ENCODE results near the gene ADK. TPM values are rescaled to one million over a fixed set of nuclear protein-coding genes. Genes with fewer than 3 reads are reported as not detected.

ADK gene
- total RNA-seq, 1 donor from 2014 or later, result 13.1 TPM

GRCh38 chr10:74174521-74174920 lies 23.5 kb downstream of the ADK start:
- Mint-ChIP-seq H3K4me3 (ENCODE audit: unreplicated experiment) (no peak overlapping the region), H3K27me3 (ENCODE audit: unreplicated experiment) (peaks cover 1% of the 10 kb centered on the region), H3K27ac (ENCODE audit: unreplicated experiment) (no peak overlapping the region), H3K4me1 (ENCODE audit: unreplicated experiment) (peaks cover 6% of the 10 kb centered on the region), H3K36me3 (ENCODE audit: low read depth, unreplicated experiment) (peaks cover 3% of the 10 kb centered on the region), H3K9me3 (ENCODE audit: unreplicated experiment) (no peaks in the 10 kb centered on the region)
- DNase-seq (ENCODE audit: low spot score), result no peak
- TF ChIP-seq CTCF (IDR thresholded peaks at IDR 0.05; ENCODE audit: unreplicated experiment), result no peak

GRCh38 chr10:74175510-74176379 lies 24.7 kb downstream of the ADK start:
- peaks cover 1% of the 10 kb centered on the region for H3K27me3 Mint-ChIP-seq (ENCODE audit: unreplicated experiment)
- peaks cover 3% of the 10 kb centered on the region for H3K36me3 Mint-ChIP-seq (ENCODE audit: low read depth, unreplicated experiment)
- no peak for DNase-seq (ENCODE audit: low spot score)
- H3K4me3 Mint-ChIP-seq (ENCODE audit: unreplicated experiment), result peak overlapping the region; percentile 91
- no peaks in the 10 kb centered on the region for H3K9me3 Mint-ChIP-seq (ENCODE audit: unreplicated experiment)
- peaks cover 6% of the 10 kb centered on the region for H3K4me1 Mint-ChIP-seq (ENCODE audit: unreplicated experiment)
- peak overlapping the region; percentile 83 for H3K27ac Mint-ChIP-seq (ENCODE audit: unreplicated experiment)
- no peak for TF ChIP-seq CTCF (IDR thresholded peaks at IDR 0.05; ENCODE audit: unreplicated experiment)

GRCh38 chr10:74176380-74177139 lies 25.5 kb downstream of the ADK start:
- Mint-ChIP-seq H3K4me1 (ENCODE audit: unreplicated experiment) (peaks cover 6% of the 10 kb centered on the region), H3K27ac (ENCODE audit: unreplicated experiment) (peak overlapping the region; percentile 83)
- DNase-seq (ENCODE audit: low spot score), result peak; percentile 81

GRCh38 chr10:74177140-74177677 lies 26.2 kb downstream of the ADK start:
- no peak for DNase-seq (ENCODE audit: low spot score)
- Mint-ChIP-seq H3K4me3 (ENCODE audit: unreplicated experiment) (peak overlapping the region; percentile 91), H3K4me1 (ENCODE audit: unreplicated experiment) (peaks cover 6% of the 10 kb centered on the region), H3K9me3 (ENCODE audit: unreplicated experiment) (no peaks in the 10 kb centered on the region), H3K36me3 (ENCODE audit: low read depth, unreplicated experiment) (peaks cover 3% of the 10 kb centered on the region), H3K27me3 (ENCODE audit: unreplicated experiment) (peaks cover 1% of the 10 kb centered on the region), H3K27ac (ENCODE audit: unreplicated experiment) (peak overlapping the region; percentile 83)
- TF ChIP-seq CTCF (IDR thresholded peaks at IDR 0.05; ENCODE audit: unreplicated experiment), result no peak

More at GRCh38 chr10:74176380-74177139, 25.5 kb downstream of the ADK start:
- peak overlapping the region; percentile 91 for H3K4me3 Mint-ChIP-seq (ENCODE audit: unreplicated experiment)
- TF ChIP-seq CTCF (IDR thresholded peaks at IDR 0.05; ENCODE audit: unreplicated experiment), result no peak
- peaks cover 3% of the 10 kb centered on the region for H3K36me3 Mint-ChIP-seq (ENCODE audit: low read depth, unreplicated experiment)
- no peaks in the 10 kb centered on the region for H3K9me3 Mint-ChIP-seq (ENCODE audit: unreplicated experiment)
- H3K27me3 Mint-ChIP-seq (ENCODE audit: unreplicated experiment), result peaks cover 1% of the 10 kb centered on the region

Measured in endothelial cell (in vitro differentiated cells).